Mucosa of descending colon (tissue), 3 donors: ENCODE data around the gene TPPP. TPM values are rescaled to one million over a fixed set of nuclear protein-coding genes. Genes with fewer than 3 reads are reported as not detected.

ENCODE experiments used
- ATAC-seq: fragments of 200-7000 bp; cut with Tn5 transposase; one replicate; pipeline ENCODE4 v1.9.1; 2020; ENCODE audit warnings: mild to moderate bottlenecking, moderate library complexity
- DNase-seq, 3 donors: peaks; one replicate each; pipeline ENCODE4 v3.0.0-alpha.2; 2020
- H3K36me3 ChIP-seq: fragments of 200-600 bp; one replicate; pipeline ENCODE4 v1.8.0; 2021; ENCODE audit warnings: low read depth, mild to moderate bottlenecking
- H3K4me1 ChIP-seq: fragments of 200-600 bp; one replicate; pipeline ENCODE4 v1.8.0; 2021; ENCODE audit warnings: low read depth, mild to moderate bottlenecking
- H3K4me3 ChIP-seq: fragments of 200-600 bp; one replicate; pipeline ENCODE4 v1.8.0; 2021; ENCODE audit warnings: mild to moderate bottlenecking
- H3K9me3 ChIP-seq: fragments of 200-600 bp; one replicate; pipeline ENCODE4 v1.8.0; 2021; ENCODE audit warnings: mild to moderate bottlenecking
- CTCF ChIP-seq: fragments of 200-600 bp; IDR thresholded peaks from one replicate; pipeline ENCODE4 v1.8.0; 2022; ENCODE audit warnings: antibody characterized with exemption, mild to moderate bottlenecking
- intact Hi-C, 2 donors: fragments of 100-400 bp; cut with DNase I in 1 of 2; cut with micrococcal nuclease in 1 of 2; formaldehyde crosslinking; loops; one replicate each; pipeline versions ENCODE4 v1.11.0 to v1.11.1; 2022; cut with DNase I, micrococcal nuclease
- total RNA-seq, 3 donors: library from RNA; stranded (reverse); fragmentation: NEBNext Ultra II Directional in 2 of 3; extraction: Animal tissue kit (Norgen Biotek cat#: 25700) in 2 of 3; gene quantifications; one replicate each; pipeline versions ENCODE4 v1.2.1 to v1.2.4, GENCODE V29; 2021 to 2023
- donor health status: DM: no; HTN: no; CAD: no; lungs with moderate emphysema.
- donor health status: DM: no; HTN: no; CAD: no.
- donor health status: DM: no; HTN: yes; CAD: no.

Gene TPPP
- total RNA-seq, 3 donors from 2014 or later: 2.2 to 18.1 (median 2.2) TPM

- intact Hi-C loops: no loop called here
- H3K9me3 ChIP-seq: no peaks in the 10 kb centered on the region
- no peak for TF ChIP-seq CTCF
- peaks cover 19% of the 10 kb centered on the region for H3K4me1 ChIP-seq
- no peaks in the 10 kb centered on the region for H3K36me3 ChIP-seq
- ATAC-seq (no peak), DNase-seq (no peak)
- no peak overlapping the region for H3K4me3 ChIP-seq
Measured at GRCh38 chr5:665956-666711, 27.0 kb downstream of the TPPP start.

GRCh38 chr5:665541-665955, 27.6 kb downstream of the TPPP start:
- H3K9me3 ChIP-seq: no peaks in the 10 kb centered on the region
- ATAC-seq (no peak), DNase-seq (no peak)
- peaks cover 19% of the 10 kb centered on the region for H3K4me1 ChIP-seq
- H3K4me3 ChIP-seq: no peak overlapping the region
- H3K36me3 ChIP-seq: no peaks in the 10 kb centered on the region
- no peak for TF ChIP-seq CTCF
- intact Hi-C loops: no loop called here

GRCh38 chr5:664994-665360, 28.2 kb downstream of the TPPP start:
- no peak overlapping the region for H3K4me3 ChIP-seq
- intact Hi-C loops: no loop called here
- TF ChIP-seq CTCF: no peak
- no peak for DNase-seq
- H3K4me1 ChIP-seq: peaks cover 19% of the 10 kb centered on the region
- no peaks in the 10 kb centered on the region for H3K36me3 ChIP-seq
- H3K9me3 ChIP-seq: no peaks in the 10 kb centered on the region
- ATAC-seq: no peak

DNA sequence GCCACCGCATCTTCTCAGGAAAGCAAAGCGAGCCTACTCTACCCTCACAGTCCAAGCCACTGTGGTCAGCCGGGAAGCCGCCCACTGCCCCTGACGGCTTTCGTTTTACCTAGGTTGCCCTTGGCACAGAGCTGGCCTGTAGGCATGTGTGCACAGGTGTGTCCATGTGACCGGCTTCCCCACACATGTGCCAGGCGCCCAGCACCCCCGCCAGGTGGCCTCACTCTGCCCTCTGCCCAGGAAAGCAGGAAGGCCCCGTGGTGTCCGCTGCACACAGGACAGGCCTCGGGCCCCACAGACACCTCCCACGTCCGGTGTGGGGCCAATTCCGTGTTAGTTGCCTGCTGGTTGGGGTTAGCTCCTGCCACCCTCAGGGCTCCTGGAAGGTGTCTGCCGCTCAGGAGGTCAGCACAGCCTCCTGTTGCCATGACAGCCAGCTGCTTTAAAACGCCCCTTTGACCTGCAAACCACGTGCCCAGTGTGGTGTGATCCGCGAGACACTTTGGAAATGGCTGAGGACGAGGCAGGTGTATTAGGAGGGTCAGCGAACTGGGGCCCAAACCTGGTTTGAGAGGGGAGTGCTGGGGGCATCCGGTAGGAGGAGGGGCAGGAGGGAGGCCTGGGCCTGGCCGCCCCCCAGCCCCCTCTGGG, 28.7 kb downstream of the TPPP start:
- no peak overlapping the region for H3K4me3 ChIP-seq
- DNase-seq (peak; percentile 69 to 79 (median 79)), ATAC-seq (peak; percentile 82)
- H3K36me3 ChIP-seq: no peaks in the 10 kb centered on the region
- peaks cover 19% of the 10 kb centered on the region for H3K4me1 ChIP-seq
- TF ChIP-seq CTCF: no peak
- H3K9me3 ChIP-seq: no peaks in the 10 kb centered on the region
- intact Hi-C loops: no loop called here

DNA sequence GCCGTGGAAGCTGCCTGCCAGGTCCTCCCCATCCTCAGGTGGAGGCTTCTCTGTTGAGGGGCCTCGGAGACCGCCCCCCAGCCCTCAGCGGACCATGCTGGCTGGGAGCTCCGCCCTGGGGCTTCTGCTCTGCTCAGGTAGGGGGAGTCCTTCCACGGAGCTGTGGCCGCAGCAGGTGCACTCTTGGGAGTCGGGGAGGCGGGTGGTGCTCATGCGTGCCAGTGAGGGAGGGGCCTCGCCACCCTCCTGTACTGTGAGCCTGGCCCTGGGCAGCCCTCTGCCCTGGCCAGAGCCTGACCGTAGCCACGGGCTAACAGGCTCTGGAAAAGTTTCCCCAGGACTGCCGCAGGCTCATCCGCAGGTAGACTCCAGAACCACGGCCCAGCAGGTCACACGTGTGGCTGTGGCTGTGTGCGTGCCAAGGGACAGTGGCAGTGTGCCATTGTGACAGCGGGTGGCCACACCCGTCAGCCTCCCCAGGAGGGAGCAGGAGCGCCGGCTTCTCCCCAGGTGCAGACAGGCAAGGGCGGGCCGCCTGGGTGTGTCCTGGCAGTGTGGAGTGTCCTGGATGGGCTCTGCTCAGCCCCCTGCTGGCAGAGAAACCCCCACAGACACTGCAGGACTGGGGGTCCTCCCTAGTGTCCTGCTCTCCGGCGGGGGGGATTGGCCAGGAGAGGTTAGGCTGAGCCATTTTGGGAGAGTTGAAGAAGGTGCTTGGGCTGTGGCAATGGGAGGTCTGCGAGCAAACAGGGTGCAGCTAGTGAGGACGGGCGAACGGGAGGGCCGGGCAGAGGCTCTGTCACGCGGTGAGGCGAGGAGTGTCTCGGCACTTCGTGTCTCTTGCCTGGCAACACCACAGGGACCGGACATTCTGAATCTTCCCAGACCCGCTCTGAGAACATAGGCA, 29.5 kb downstream of the TPPP start:
- intact Hi-C loops: no loop called here
- Histone ChIP-seq H3K4me1 (peaks cover 19% of the 10 kb centered on the region), H3K4me3 (no peak overlapping the region), H3K9me3 (no peaks in the 10 kb centered on the region), H3K36me3 (no peaks in the 10 kb centered on the region)
- peak; percentile 89 to 92 (median 90) for DNase-seq
- no peak for TF ChIP-seq CTCF
- peak; percentile 94 for ATAC-seq
